Panc1 (cell line): ENCODE data around the gene RFXAP. TPM values are rescaled to one million over a fixed set of nuclear protein-coding genes. Genes with fewer than 3 reads are reported as not detected.

Experiments used
- ATAC-seq: fragments of 200-7000 bp; cut with Tn5 transposase; 2 replicates; pipeline ENCODE4 v1.9.1; 2020; ENCODE audit warnings: mild to moderate bottlenecking, moderate library complexity
- BruUV-seq: library from RNA; stranded (reverse); fragments of 400-500 nt; replicated peaks from 2 replicates; lab custom pipeline; 2021; lab: Mats Ljungman, UMichigan
- CTCF ChIA-PET: fragments of 300-600 bp; sonication (Branson Sonifier 250); formaldehyde crosslinking; loops from one replicate; lab custom pipeline; 2022; ENCODE audit warnings: antibody characterized with exemption; lab: Charles Lee
- POLR2A ChIA-PET: fragments of 300-600 bp; sonication (Branson Sonifier 250); formaldehyde crosslinking; loops from one replicate; lab custom pipeline; 2022; ENCODE audit warnings: antibody characterized with exemption; lab: Charles Lee
- DNase-seq: peaks from one replicate; pipeline ENCODE4 v3.0.0-alpha.2; 2010; ENCODE audit warnings: low read depth, low spot score
- H3K27ac ChIP-seq: 2 replicates; pipeline ENCODE4 v1.5.1; 2011; ENCODE audit warnings: mild to moderate bottlenecking, low read length, inconsistent platforms
- H3K27me3 ChIP-seq: fragments of 200-500 bp; sonication (Bioruptor generic); 2 replicates; pipeline ENCODE4 v1.6.0; 2014; ENCODE audit warnings: low read length, inconsistent platforms; ENCODE audit not compliant: control insufficient read depth, insufficient read depth
- H3K36me3 ChIP-seq: fragments of 200-500 bp; sonication (Bioruptor generic); 2 replicates; pipeline ENCODE4 v1.5.1; 2014; ENCODE audit warnings: inconsistent platforms, mild to moderate bottlenecking, low read length, moderate library complexity; ENCODE audit not compliant: control insufficient read depth, insufficient read depth
- H3K4me1 ChIP-seq: 2 replicates; pipeline ENCODE4 v1.5.1; 2011; ENCODE audit warnings: inconsistent platforms, mild to moderate bottlenecking, low read length, moderate library complexity; ENCODE audit not compliant: control insufficient read depth, insufficient read depth
- H3K4me3 ChIP-seq, 2 experiments: 2 replicates each; pipeline ENCODE4 v1.5.1; 2011 to 2012; ENCODE audit warnings: low read depth in 2 of 2, low read length in 2 of 2, mild to moderate bottlenecking in 2 of 2, inconsistent platforms in 1 of 2, moderate library complexity in 1 of 2
- H3K9me3 ChIP-seq: fragments of 200-500 bp; sonication (Bioruptor generic); 2 replicates; pipeline ENCODE4 v1.5.1; 2014; ENCODE audit warnings: low read depth, mild to moderate bottlenecking, inconsistent platforms, low read length, moderate library complexity; ENCODE audit not compliant: control insufficient read depth, insufficient read depth
- CTCF ChIP-seq: fragments of 450-650 bp; IDR thresholded peaks from 2 replicates; pipeline ENCODE4 v1.5.1; 2017; ENCODE audit warnings: mild to moderate bottlenecking
- POLR2AphosphoS5 ChIP-seq: IDR thresholded peaks from 2 replicates; pipeline ENCODE4 v1.6.1; 2012; ENCODE audit warnings: mild to moderate bottlenecking, low read depth, low read length, moderate library complexity
- REST ChIP-seq, 2 experiments: IDR thresholded peaks; 2 replicates each; pipeline ENCODE4 v1.6.1; 2011 to 2012; ENCODE audit warnings: low read depth in 2 of 2, control low read depth in 1 of 2, low read length in 1 of 2, mild to moderate bottlenecking in 1 of 2, moderate library complexity in 1 of 2; ENCODE audit not compliant: insufficient read depth in 1 of 2
- SIN3A ChIP-seq: IDR thresholded peaks from 2 replicates; pipeline ENCODE4 v1.6.1; 2012; ENCODE audit warnings: low read depth, mild to moderate bottlenecking, low read length, moderate library complexity, borderline replicate concordance; ENCODE audit not compliant: insufficient read depth
- TCF7L2 ChIP-seq: IDR thresholded peaks from 2 replicates; pipeline ENCODE4 v1.6.1; 2011; ENCODE audit warnings: mild to moderate bottlenecking, low read depth, low read length, inconsistent platforms
- in situ Hi-C: cut with HindIII; loops from 2 replicates; pipeline ENCODE4 v1.10.0; 2016; ENCODE audit warnings: low sequenced_read_pairs, low pct_unique_long_range_greater_than_20kb
- intact Hi-C: fragments of 100-400 bp; cut with micrococcal nuclease; formaldehyde crosslinking; loops from one replicate; pipeline ENCODE4 v1.10.0; 2022; ENCODE audit not compliant: unreplicated experiment
- total RNA-seq: library from RNA; stranded (reverse); gene quantifications from one replicate; pipeline ENCODE4 v1.2.1, GENCODE V29; 2021; ENCODE audit not compliant: unreplicated experiment

The RFXAP gene
- total RNA-seq, 1 experiment from 2014 or later, result 2.9 TPM

GRCh38 chr13:36875431-36875830 lies 56.4 kb downstream of the RFXAP start:
- POLR2A ChIA-PET, result no interaction called here

GRCh38 chr13:36875961-36876360 lies 56.9 kb downstream of the RFXAP start:
- no TSS peak for BruUV-seq
- POLR2A ChIA-PET, result no interaction called here
- CTCF ChIA-PET, result no interaction called here
- in situ Hi-C loops, result no loop called here
- DNase-seq (no peak), ATAC-seq (no peak)
- Histone ChIP-seq H3K9me3 (no peaks in the 10 kb centered on the region), H3K4me1 (no peaks in the 10 kb centered on the region), H3K27ac (no peak overlapping the region), H3K36me3 (no peaks in the 10 kb centered on the region), H3K27me3 (no peaks in the 10 kb centered on the region), H3K4me3 (no peak overlapping the region)
- intact Hi-C loops, result no loop called here
- TF ChIP-seq SIN3A (no peak), REST (IDR thresholded peaks at IDR 0.05; ENCODE audit: insufficient read depth in 1 of 2, low read depth in 2 of 2, low read length in 1 of 2) (no peak), CTCF (no peak), POLR2AphosphoS5 (no peak), TCF7L2 (no peak)

More at GRCh38 chr13:36875431-36875830, 56.4 kb downstream of the RFXAP start:
- ATAC-seq, result no peak
- BruUV-seq, result no TSS peak
- H3K9me3 ChIP-seq, result no peaks in the 10 kb centered on the region
- no peaks in the 10 kb centered on the region for H3K27me3 ChIP-seq
- in situ Hi-C loops (no loop called here), intact Hi-C loops (no loop called here)
- CTCF ChIA-PET, result no interaction called here
- DNase-seq, result no peak
- no peaks in the 10 kb centered on the region for H3K4me1 ChIP-seq
- H3K4me3 ChIP-seq, result no peak overlapping the region
- no peak overlapping the region for H3K27ac ChIP-seq
- TF ChIP-seq TCF7L2 (no peak), REST (IDR thresholded peaks at IDR 0.05; ENCODE audit: insufficient read depth in 1 of 2, low read depth in 2 of 2, low read length in 1 of 2) (no peak), POLR2AphosphoS5 (no peak), CTCF (no peak)
- no peaks in the 10 kb centered on the region for H3K36me3 ChIP-seq

Other genes with a start within 250 kb of the RFXAP start
- not detected for gene SERTM1, start 145.2 kb upstream of the RFXAP start, total RNA-seq
- 2.4 TPM for gene SMAD9, start 101.0 kb downstream of the RFXAP start, total RNA-seq
- gene ALG5, start 180.1 kb downstream of the RFXAP start, total RNA-seq, result 19.3 TPM
- 40.0 TPM for gene EXOSC8, start 181.6 kb downstream of the RFXAP start, total RNA-seq
- 32.9 TPM for gene SUPT20H, start 240.5 kb downstream of the RFXAP start, total RNA-seq